ENCODE results near the gene CREB3L2.

DNA sequence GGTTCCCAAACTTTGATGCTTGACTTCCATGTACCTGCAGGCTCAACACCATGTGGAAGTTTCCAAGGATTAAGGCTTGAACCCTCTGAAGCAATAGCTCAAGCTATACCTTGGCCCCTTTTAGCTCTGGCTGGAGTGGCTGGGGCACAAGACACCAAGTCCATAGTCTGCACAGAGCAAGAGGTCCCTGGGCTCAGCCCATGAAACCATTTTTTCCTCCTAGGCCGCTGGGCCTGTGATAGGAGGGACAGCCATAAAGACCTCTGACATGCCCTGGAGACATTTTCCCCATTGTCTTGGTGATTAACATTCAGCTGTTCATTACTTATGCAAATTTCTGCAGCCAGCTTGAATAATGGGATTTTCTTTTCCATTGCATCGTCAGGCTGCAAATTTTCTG lies 169.5 kb downstream of the CREB3L2 start:
- TF ChIP-seq CEBPB (IDR thresholded peaks at IDR 0.05) (no peak), CTCF (IDR thresholded peaks at IDR 0.05) (no peak), EHMT2 (IDR thresholded peaks at IDR 0.05; ENCODE audit: low read depth) (no peak), RFX5 (IDR thresholded peaks at IDR 0.05) (no peak), PBX3 (IDR thresholded peaks at IDR 0.05) (no peak), RAD21 (conservative IDR thresholded peaks at IDR 0.05 in 1 of 2, IDR thresholded peaks at IDR 0.05 in 1 of 2) (no peak), MYC (IDR thresholded peaks at IDR 0.05; ENCODE audit: borderline replicate concordance, low read length) (no peak), MAFK (IDR thresholded peaks at IDR 0.05; ENCODE audit: partially characterized antibody) (no peak), POLR2A (IDR thresholded peaks at IDR 0.05; ENCODE audit: low read length) (no peak), CHD2 (IDR thresholded peaks at IDR 0.05; ENCODE audit: low read length, partially characterized antibody) (no peak), KDM5A (IDR thresholded peaks at IDR 0.05) (no peak), USF2 (IDR thresholded peaks at IDR 0.05) (no peak), MAX (IDR thresholded peaks at IDR 0.05) (no peak), PHF8 (IDR thresholded peaks at IDR 0.05; ENCODE audit: borderline replicate concordance, low read depth) (no peak)

Data from A549 (cell line).